ENCODE results near the gene MEIS1. TPM values are rescaled to one million over a fixed set of nuclear protein-coding genes. Genes with fewer than 3 reads are reported as not detected.

MEIS1 gene
- polyA plus RNA-seq, 1 donor (not counting 4 experiments of a cell fraction or from before 2014, with no cell fraction given): 3.1 TPM

GRCh38 chr2:66555091-66555490 is 120.2 kb downstream of the MEIS1 start:
- no peaks in the 10 kb centered on the region for H3K27me3 ChIP-seq (ENCODE audit: control insufficient read depth, extremely low read depth, insufficient read depth, low read length)
- no peaks in the 10 kb centered on the region for H3K36me3 ChIP-seq (ENCODE audit: control insufficient read depth in 2 of 2, extremely low read depth in 1 of 2, insufficient read depth in 2 of 2, low read length in 2 of 2)
- peak overlapping the region; percentile 63 for H3K4me2 ChIP-seq (ENCODE audit: control insufficient read depth, extremely low read depth, insufficient read depth, low read depth, low read length)
- peaks cover 26% of the 10 kb centered on the region for H3K4me1 ChIP-seq (ENCODE audit: control insufficient read depth, extremely low read depth, insufficient read depth, low read length)
- TF ChIP-seq EZH2 (IDR thresholded peaks at IDR 0.05; ENCODE audit: low read length) (no peak), CTCF (optimal IDR thresholded peaks at IDR 0.05 in 1 of 3, IDR thresholded peaks at IDR 0.05 in 1 of 3, conservative IDR thresholded peaks at IDR 0.05 in 1 of 3; ENCODE audit: extremely low read depth in 1 of 3, insufficient read depth in 2 of 3, low read length in 3 of 3) (no peak)
- no peak overlapping the region for H3K27ac ChIP-seq (ENCODE audit: control insufficient read depth, insufficient read depth, low read length)
- H3K79me2 ChIP-seq (ENCODE audit: control insufficient read depth, insufficient read depth, low read length): no peaks in the 10 kb centered on the region
- no peaks in the 10 kb centered on the region for H4K20me1 ChIP-seq (ENCODE audit: control insufficient read depth, extremely low read depth, insufficient read depth, low read length)
- FAIRE-seq (no peak), DNase-seq (ENCODE audit: low read depth, low spot score) (no peak)
- no peaks in the 10 kb centered on the region for H3K9me1 ChIP-seq (ENCODE audit: control insufficient read depth, extremely low read depth, insufficient read depth, low read length)
- peak overlapping the region in 2 of 3 experiments; percentile 8 to 63 for H3K4me3 ChIP-seq (ENCODE audit: control insufficient read depth in 2 of 3, extremely low read depth in 1 of 3, insufficient read depth in 2 of 3, low read depth in 1 of 3, low read length in 3 of 3)
- peak overlapping the region; percentile 91 for H2AFZ ChIP-seq (ENCODE audit: control insufficient read depth, low read length)
- dilution Hi-C loops (cut with MboI; ENCODE audit: extremely low pct_ligation_motif_present, low sequenced_read_pairs): no loop called here
- H3K9me3 ChIP-seq (ENCODE audit: control insufficient read depth, low read depth, low read length): no peaks in the 10 kb centered on the region
- H3K9ac ChIP-seq (ENCODE audit: control insufficient read depth, extremely low read depth, insufficient read depth, low read length): no peak overlapping the region

GRCh38 chr2:66555501-66556324 is 120.8 kb downstream of the MEIS1 start:
- peak; percentile 20 for FAIRE-seq
- H3K4me2 ChIP-seq (ENCODE audit: control insufficient read depth, extremely low read depth, insufficient read depth, low read depth, low read length): peak overlapping the region; percentile 63

More at GRCh38 chr2:66555501-66556324, 120.8 kb downstream of the MEIS1 start:
- DNase-seq (ENCODE audit: low read depth, low spot score): no peak
- Histone ChIP-seq H3K27ac (ENCODE audit: control insufficient read depth, insufficient read depth, low read length) (no peak overlapping the region), H4K20me1 (ENCODE audit: control insufficient read depth, extremely low read depth, insufficient read depth, low read length) (no peaks in the 10 kb centered on the region), H3K79me2 (ENCODE audit: control insufficient read depth, insufficient read depth, low read length) (no peaks in the 10 kb centered on the region), H3K27me3 (ENCODE audit: control insufficient read depth, extremely low read depth, insufficient read depth, low read length) (no peaks in the 10 kb centered on the region), H3K9ac (ENCODE audit: control insufficient read depth, extremely low read depth, insufficient read depth, low read length) (peak overlapping the region; percentile 18), H3K9me1 (ENCODE audit: control insufficient read depth, extremely low read depth, insufficient read depth, low read length) (no peaks in the 10 kb centered on the region), H2AFZ (ENCODE audit: control insufficient read depth, low read length) (peak overlapping the region; percentile 91), H3K4me3 (ENCODE audit: control insufficient read depth in 2 of 3, extremely low read depth in 1 of 3, insufficient read depth in 2 of 3, low read depth in 1 of 3, low read length in 3 of 3) (peak overlapping the region in 2 of 3 experiments; percentile 8 to 63), H3K4me1 (ENCODE audit: control insufficient read depth, extremely low read depth, insufficient read depth, low read length) (peaks cover 26% of the 10 kb centered on the region), H3K9me3 (ENCODE audit: control insufficient read depth, low read depth, low read length) (no peaks in the 10 kb centered on the region), H3K36me3 (ENCODE audit: control insufficient read depth in 2 of 2, extremely low read depth in 1 of 2, insufficient read depth in 2 of 2, low read length in 2 of 2) (no peaks in the 10 kb centered on the region)
- no peak for TF ChIP-seq CTCF (optimal IDR thresholded peaks at IDR 0.05 in 1 of 3, IDR thresholded peaks at IDR 0.05 in 1 of 3, conservative IDR thresholded peaks at IDR 0.05 in 1 of 3; ENCODE audit: extremely low read depth in 1 of 3, insufficient read depth in 2 of 3, low read length in 3 of 3)
- no peak for TF ChIP-seq EZH2 (IDR thresholded peaks at IDR 0.05; ENCODE audit: low read length)
- dilution Hi-C loops (cut with MboI; ENCODE audit: extremely low pct_ligation_motif_present, low sequenced_read_pairs): no loop called here

Data from keratinocyte (primary cell).